CD4-positive, CD25-positive, alpha-beta regulatory T cell (primary cell): ENCODE measurements around the gene GRID2. TPM values are rescaled to one million over a fixed set of nuclear protein-coding genes. Genes with fewer than 3 reads are reported as not detected.

Experiments
- ATAC-seq, 2 donors: fragments of 150-1000 bp; cut with Tn5 transposase; one replicate each; pipeline ENCODE4 v1.10.0; 2021; ENCODE audit warnings: low read depth in 2 of 2, moderate number of reproducible peaks in 2 of 2, moderate library complexity in 1 of 2
- DNase-seq, 3 donors: peaks; one replicate each; pipeline versions ENCODE4 v3.0.0 to v3.0.0-alpha.2; 2012 to 2022; ENCODE audit warnings: mixed read lengths in 1 of 3
- H3K27ac ChIP-seq: one replicate; pipeline ENCODE4 v1.7.0; 2013; ENCODE audit warnings: mild to moderate bottlenecking, low read length; ENCODE audit not compliant: insufficient read depth, poor library complexity, severe bottlenecking
- H3K27me3 ChIP-seq: one replicate; pipeline ENCODE4 v1.7.0; 2013; ENCODE audit warnings: low read length; ENCODE audit not compliant: control insufficient read depth, insufficient read depth
- H3K36me3 ChIP-seq: one replicate; pipeline ENCODE4 v1.7.0; 2013; ENCODE audit warnings: mild to moderate bottlenecking, low read length, moderate library complexity; ENCODE audit not compliant: control insufficient read depth, insufficient read depth
- H3K4me1 ChIP-seq: 2 replicates; pipeline ENCODE4 v1.7.0; 2013; ENCODE audit warnings: mild to moderate bottlenecking, low read length; ENCODE audit not compliant: insufficient read depth, control insufficient read depth, poor library complexity, severe bottlenecking
- H3K4me3 ChIP-seq: one replicate; pipeline ENCODE4 v1.7.0; 2013; ENCODE audit warnings: low read depth, mild to moderate bottlenecking, low read length, moderate library complexity
- H3K9me3 ChIP-seq, 2 experiments: 1 replicate in 1 of 2; 2 replicates in 1 of 2; pipeline ENCODE4 v1.7.0; 2013; ENCODE audit warnings: low read length in 2 of 2, mild to moderate bottlenecking in 1 of 2, moderate library complexity in 1 of 2; ENCODE audit not compliant: control insufficient read depth in 2 of 2
- H3K27ac Mint-ChIP-seq, 3 donors: one replicate each; pipeline ENCODE4 v1.8.0; 2020 to 2022; ENCODE audit warnings: mild to moderate bottlenecking in 3 of 3, mixed read lengths in 3 of 3, moderate library complexity in 2 of 3
- H3K27me3 Mint-ChIP-seq: one replicate; pipeline ENCODE4 v1.8.0; 2022; ENCODE audit warnings: mild to moderate bottlenecking, mixed read lengths
- H3K36me3 Mint-ChIP-seq: one replicate; pipeline ENCODE4 v1.8.0; 2020; ENCODE audit warnings: mixed read lengths
- H3K4me1 Mint-ChIP-seq, 4 donors: one replicate each; pipeline ENCODE4 v1.8.0; 2020 to 2022; ENCODE audit warnings: mixed read lengths in 4 of 4, mild to moderate bottlenecking in 1 of 4
- H3K4me3 Mint-ChIP-seq, 4 donors: one replicate each; pipeline ENCODE4 v1.8.0; 2020 to 2022; ENCODE audit warnings: mild to moderate bottlenecking in 4 of 4, mixed read lengths in 4 of 4, moderate library complexity in 3 of 4
- H3K9me3 Mint-ChIP-seq, 7 donors: one replicate each; pipeline ENCODE4 v1.8.0; 2020 to 2022; ENCODE audit warnings: mixed read lengths in 7 of 7, mild to moderate bottlenecking in 3 of 7, moderate library complexity in 2 of 7
- polyA plus RNA-seq, 4 donors: library from polyadenylated mRNA; unstranded; fragments of 300-500 nt; fragmentation: Illumina TruSeq; gene quantifications; one replicate each; pipeline ENCODE4 v1.2.3, GENCODE V29; 2021
- total RNA-seq: library from RNA; stranded (reverse); gene quantifications from one replicate; pipeline ENCODE4 v1.2.3, GENCODE V29; 2022

GRID2 gene
- total and polyA plus RNA-seq, 5 donors from 2014 or later = not detected

- Histone ChIP-seq H3K4me3 (no peak overlapping the region), H3K36me3 (no peaks in the 10 kb centered on the region), H3K27me3 (no peaks in the 10 kb centered on the region), H3K9me3 (peaks cover 0 to 6% of the 10 kb centered on the region in 2 experiments), H3K27ac (no peak overlapping the region), H3K4me1 (no peaks in the 10 kb centered on the region)
- ATAC-seq (no peak), DNase-seq (no peak)
- Mint-ChIP-seq H3K27me3 (no peaks in the 10 kb centered on the region), H3K27ac (no peak overlapping the region), H3K4me3 (no peak overlapping the region), H3K36me3 (no peaks in the 10 kb centered on the region), H3K4me1 (no peaks in the 10 kb centered on the region), H3K9me3 (peaks cover 0 to 10% (median 3%) of the 10 kb centered on the region in 7 donors)
These were observed 40.8 kb upstream of the GRID2 start for GRCh38 chr4:92263010-92263409.

- Mint-ChIP-seq H3K27ac (no peak overlapping the region), H3K4me3 (no peak overlapping the region), H3K27me3 (no peaks in the 10 kb centered on the region), H3K36me3 (no peaks in the 10 kb centered on the region), H3K9me3 (peaks cover 0 to 13% (median 2%) of the 10 kb centered on the region in 7 donors), H3K4me1 (no peaks in the 10 kb centered on the region)
- H3K27ac ChIP-seq = no peak overlapping the region
- no peaks in the 10 kb centered on the region for H3K4me1 ChIP-seq
- H3K36me3 ChIP-seq = no peaks in the 10 kb centered on the region
- ATAC-seq = no peak
- H3K4me3 ChIP-seq = no peak overlapping the region
- H3K27me3 ChIP-seq = no peaks in the 10 kb centered on the region
- peaks cover 0 to under 1% of the 10 kb centered on the region in 2 experiments for H3K9me3 ChIP-seq
- no peak for DNase-seq
These were observed 40.2 kb upstream of the GRID2 start for GRCh38 chr4:92263575-92263974.

GRCh38 chr4:92264163-92264562, 39.6 kb upstream of the GRID2 start:
- H3K9me3 ChIP-seq = no peaks in the 10 kb centered on the region
- H3K36me3 ChIP-seq = no peaks in the 10 kb centered on the region
- H3K27ac ChIP-seq = no peak overlapping the region
- Mint-ChIP-seq H3K9me3 (peaks cover 0 to 15% (median 2%) of the 10 kb centered on the region in 7 donors), H3K36me3 (no peaks in the 10 kb centered on the region), H3K4me3 (no peak overlapping the region), H3K27me3 (no peaks in the 10 kb centered on the region), H3K27ac (no peak overlapping the region), H3K4me1 (no peaks in the 10 kb centered on the region)
- ATAC-seq = no peak
- no peak for DNase-seq
- H3K4me1 ChIP-seq = no peaks in the 10 kb centered on the region
- no peak overlapping the region for H3K4me3 ChIP-seq
- no peaks in the 10 kb centered on the region for H3K27me3 ChIP-seq

- Mint-ChIP-seq H3K36me3 (no peaks in the 10 kb centered on the region), H3K27me3 (no peaks in the 10 kb centered on the region), H3K9me3 (peaks cover 0 to 15% (median 2%) of the 10 kb centered on the region in 7 donors), H3K27ac (no peak overlapping the region), H3K4me3 (no peak overlapping the region), H3K4me1 (no peaks in the 10 kb centered on the region)
- no peak for DNase-seq
- Histone ChIP-seq H3K27me3 (no peaks in the 10 kb centered on the region), H3K4me3 (no peak overlapping the region), H3K4me1 (no peaks in the 10 kb centered on the region), H3K9me3 (no peaks in the 10 kb centered on the region), H3K27ac (no peak overlapping the region), H3K36me3 (no peaks in the 10 kb centered on the region)
- ATAC-seq = no peak
These were observed 38.7 kb upstream of the GRID2 start for GRCh38 chr4:92265021-92265420.

- Histone ChIP-seq H3K27me3 (no peaks in the 10 kb centered on the region), H3K36me3 (no peaks in the 10 kb centered on the region), H3K27ac (no peak overlapping the region), H3K9me3 (no peaks in the 10 kb centered on the region), H3K4me1 (no peaks in the 10 kb centered on the region), H3K4me3 (no peak overlapping the region)
- ATAC-seq (no peak), DNase-seq (no peak)
- Mint-ChIP-seq H3K27me3 (no peaks in the 10 kb centered on the region), H3K4me1 (no peaks in the 10 kb centered on the region), H3K36me3 (no peaks in the 10 kb centered on the region), H3K27ac (no peak overlapping the region), H3K4me3 (no peak overlapping the region), H3K9me3 (peaks cover 0 to 21% (median 3%) of the 10 kb centered on the region in 7 donors)
These were observed 38.0 kb upstream of the GRID2 start for GRCh38 chr4:92265798-92266197.

- no peaks in the 10 kb centered on the region for H3K4me1 Mint-ChIP-seq
- H3K9me3 Mint-ChIP-seq = peaks cover 0 to 25% (median 3%) of the 10 kb centered on the region in 7 donors
- H3K27me3 ChIP-seq = no peaks in the 10 kb centered on the region
- ATAC-seq = no peak
- H3K27ac ChIP-seq = no peak overlapping the region
- no peak for DNase-seq
- no peaks in the 10 kb centered on the region for H3K36me3 Mint-ChIP-seq
- H3K27ac Mint-ChIP-seq = no peak overlapping the region
- H3K27me3 Mint-ChIP-seq = no peaks in the 10 kb centered on the region
- H3K4me3 ChIP-seq = no peak overlapping the region
- no peaks in the 10 kb centered on the region for H3K4me1 ChIP-seq
- H3K4me3 Mint-ChIP-seq = no peak overlapping the region
- H3K9me3 ChIP-seq = no peaks in the 10 kb centered on the region
- no peaks in the 10 kb centered on the region for H3K36me3 ChIP-seq
These were observed 37.2 kb upstream of the GRID2 start for GRCh38 chr4:92266521-92266920.

GRCh38 chr4:92268642-92269041, 35.1 kb upstream of the GRID2 start:
- Mint-ChIP-seq H3K36me3 (no peaks in the 10 kb centered on the region), H3K4me1 (no peaks in the 10 kb centered on the region), H3K27me3 (no peaks in the 10 kb centered on the region), H3K27ac (no peak overlapping the region), H3K9me3 (peaks cover 0 to 15% (median 3%) of the 10 kb centered on the region in 7 donors), H3K4me3 (no peak overlapping the region)
- Histone ChIP-seq H3K27ac (no peak overlapping the region), H3K4me3 (no peak overlapping the region), H3K36me3 (no peaks in the 10 kb centered on the region), H3K9me3 (no peaks in the 10 kb centered on the region), H3K27me3 (no peaks in the 10 kb centered on the region), H3K4me1 (no peaks in the 10 kb centered on the region)
- ATAC-seq = no peak
- DNase-seq = no peak

- no peaks in the 10 kb centered on the region for H3K27me3 ChIP-seq
- no peaks in the 10 kb centered on the region for H3K36me3 ChIP-seq
- H3K27ac ChIP-seq = no peak overlapping the region
- H3K4me1 ChIP-seq = no peaks in the 10 kb centered on the region
- peaks cover 0 to 19% (median 2%) of the 10 kb centered on the region in 7 donors for H3K9me3 Mint-ChIP-seq
- H3K27ac Mint-ChIP-seq = no peak overlapping the region
- H3K4me3 Mint-ChIP-seq = no peak overlapping the region
- H3K27me3 Mint-ChIP-seq = no peaks in the 10 kb centered on the region
- no peaks in the 10 kb centered on the region for H3K9me3 ChIP-seq
- DNase-seq = no peak
- H3K36me3 Mint-ChIP-seq = no peaks in the 10 kb centered on the region
- no peak for ATAC-seq
- H3K4me3 ChIP-seq = no peak overlapping the region
- H3K4me1 Mint-ChIP-seq = no peaks in the 10 kb centered on the region
These were observed 32.9 kb upstream of the GRID2 start for GRCh38 chr4:92270908-92271307.
